AG04450 (cell line): ENCODE results near the gene KIFC1. TPM values are rescaled to one million over a fixed set of nuclear protein-coding genes. Genes with fewer than 3 reads are reported as not detected.

Experiments used
- CTCF ChIA-PET: fragments of 300-600, 350-600 bp; formaldehyde crosslinking; extraction: SDS; loops from one replicate; lab custom pipeline; 2022; ENCODE audit warnings: antibody characterized with exemption, inconsistent platforms; lab: Charles Lee
- POLR2A ChIA-PET: fragments of 350-600 bp; formaldehyde crosslinking; extraction: SDS; loops from one replicate; lab custom pipeline; 2021; ENCODE audit warnings: antibody characterized with exemption, inconsistent platforms; lab: Yijun Ruan, JAX
- DNase-seq: peaks from one replicate; pipeline ENCODE4 v3.0.0-alpha.2; 2011; ENCODE audit warnings: low read depth, low spot score
- H3K27ac ChIP-seq: one replicate; pipeline ENCODE4 v1.5.1; 2012; ENCODE audit warnings: low read depth, low read length, control low read depth
- H3K27me3 ChIP-seq: one replicate; pipeline ENCODE4 v1.6.0; 2012; ENCODE audit warnings: low read length; ENCODE audit not compliant: control insufficient read depth, insufficient read depth
- H3K4me3 ChIP-seq: 2 replicates; pipeline ENCODE4 v1.5.1; 2011; ENCODE audit warnings: mild to moderate bottlenecking, low read depth, low read length, control low read depth
- H3K9me3 ChIP-seq: 2 replicates; pipeline ENCODE4 v1.5.1; 2012; ENCODE audit warnings: low read length; ENCODE audit not compliant: control insufficient read depth, insufficient read depth
- polyA plus RNA-seq: library from polyadenylated mRNA; depleted of rRNA; stranded (reverse); fragments of >200 nt; gene quantifications from 2 replicates; pipeline ENCODE4 v1.2.3, GENCODE V29; 2011
- TF ChIP-seq, protein P1 (sequence below): IDR thresholded peaks from 2 replicates; pipeline ENCODE4 v1.5.1; 2011; ENCODE audit warnings: low read depth, low read length, control low read depth, inconsistent platforms

The KIFC1 gene
- polyA plus RNA-seq, 1 experiment, result 10.2 TPM

DNA sequence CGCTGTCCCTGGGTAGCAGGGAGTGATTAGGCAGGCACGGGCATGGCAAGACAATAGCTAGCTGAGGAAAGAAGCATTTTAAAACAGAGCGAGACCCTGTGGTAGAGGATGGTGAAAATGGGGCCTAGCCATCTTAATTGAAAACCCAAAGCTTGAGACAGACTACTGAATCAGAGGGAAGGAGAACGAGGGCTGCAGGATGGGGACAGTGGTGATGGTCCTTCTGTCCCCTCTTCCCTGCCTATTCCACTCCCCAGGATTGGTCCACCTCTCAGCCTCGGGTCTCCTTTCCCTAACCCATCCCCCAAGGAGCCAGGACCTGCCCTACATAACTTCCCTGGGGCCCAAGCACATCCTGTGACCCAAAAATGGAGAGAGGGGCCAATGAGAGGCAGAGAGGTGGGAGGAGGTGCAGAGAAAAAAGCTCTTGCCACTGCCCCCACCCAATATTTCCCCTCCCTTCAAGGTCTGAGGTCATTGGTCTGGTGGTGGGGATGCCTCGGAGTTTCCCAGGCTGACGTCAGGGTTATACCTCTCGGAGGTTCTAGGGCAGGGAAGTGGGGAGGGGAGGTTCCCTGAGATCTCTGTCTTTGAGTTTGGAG lies 27.2 kb downstream of the KIFC1 start:
- Histone ChIP-seq H3K27ac (peak overlapping the region; percentile 95), H3K27me3 (no peaks in the 10 kb centered on the region), H3K4me3 (peak overlapping the region; percentile 51), H3K9me3 (no peaks in the 10 kb centered on the region)
- DNase-seq, result no peak
- ChIA-PET POLR2A (interaction anchor here (0.5 to 1.0 kb wide), 3 partner anchors 36 to 447 kb away, joined by 3 to 6 read pairs (median 4); partner anchors contain the start of gene ZBTB9), CTCF (interaction anchor here (0.8 to 2.5 kb wide), 4 partner anchors 10 to 171 kb away, joined by 3 to 15 read pairs (median 4); no protein-coding TSS in a partner anchor)
- TF ChIP-seq, protein P1, sequence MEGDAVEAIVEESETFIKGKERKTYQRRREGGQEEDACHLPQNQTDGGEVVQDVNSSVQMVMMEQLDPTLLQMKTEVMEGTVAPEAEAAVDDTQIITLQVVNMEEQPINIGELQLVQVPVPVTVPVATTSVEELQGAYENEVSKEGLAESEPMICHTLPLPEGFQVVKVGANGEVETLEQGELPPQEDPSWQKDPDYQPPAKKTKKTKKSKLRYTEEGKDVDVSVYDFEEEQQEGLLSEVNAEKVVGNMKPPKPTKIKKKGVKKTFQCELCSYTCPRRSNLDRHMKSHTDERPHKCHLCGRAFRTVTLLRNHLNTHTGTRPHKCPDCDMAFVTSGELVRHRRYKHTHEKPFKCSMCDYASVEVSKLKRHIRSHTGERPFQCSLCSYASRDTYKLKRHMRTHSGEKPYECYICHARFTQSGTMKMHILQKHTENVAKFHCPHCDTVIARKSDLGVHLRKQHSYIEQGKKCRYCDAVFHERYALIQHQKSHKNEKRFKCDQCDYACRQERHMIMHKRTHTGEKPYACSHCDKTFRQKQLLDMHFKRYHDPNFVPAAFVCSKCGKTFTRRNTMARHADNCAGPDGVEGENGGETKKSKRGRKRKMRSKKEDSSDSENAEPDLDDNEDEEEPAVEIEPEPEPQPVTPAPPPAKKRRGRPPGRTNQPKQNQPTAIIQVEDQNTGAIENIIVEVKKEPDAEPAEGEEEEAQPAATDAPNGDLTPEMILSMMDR, result no peak

DNA sequence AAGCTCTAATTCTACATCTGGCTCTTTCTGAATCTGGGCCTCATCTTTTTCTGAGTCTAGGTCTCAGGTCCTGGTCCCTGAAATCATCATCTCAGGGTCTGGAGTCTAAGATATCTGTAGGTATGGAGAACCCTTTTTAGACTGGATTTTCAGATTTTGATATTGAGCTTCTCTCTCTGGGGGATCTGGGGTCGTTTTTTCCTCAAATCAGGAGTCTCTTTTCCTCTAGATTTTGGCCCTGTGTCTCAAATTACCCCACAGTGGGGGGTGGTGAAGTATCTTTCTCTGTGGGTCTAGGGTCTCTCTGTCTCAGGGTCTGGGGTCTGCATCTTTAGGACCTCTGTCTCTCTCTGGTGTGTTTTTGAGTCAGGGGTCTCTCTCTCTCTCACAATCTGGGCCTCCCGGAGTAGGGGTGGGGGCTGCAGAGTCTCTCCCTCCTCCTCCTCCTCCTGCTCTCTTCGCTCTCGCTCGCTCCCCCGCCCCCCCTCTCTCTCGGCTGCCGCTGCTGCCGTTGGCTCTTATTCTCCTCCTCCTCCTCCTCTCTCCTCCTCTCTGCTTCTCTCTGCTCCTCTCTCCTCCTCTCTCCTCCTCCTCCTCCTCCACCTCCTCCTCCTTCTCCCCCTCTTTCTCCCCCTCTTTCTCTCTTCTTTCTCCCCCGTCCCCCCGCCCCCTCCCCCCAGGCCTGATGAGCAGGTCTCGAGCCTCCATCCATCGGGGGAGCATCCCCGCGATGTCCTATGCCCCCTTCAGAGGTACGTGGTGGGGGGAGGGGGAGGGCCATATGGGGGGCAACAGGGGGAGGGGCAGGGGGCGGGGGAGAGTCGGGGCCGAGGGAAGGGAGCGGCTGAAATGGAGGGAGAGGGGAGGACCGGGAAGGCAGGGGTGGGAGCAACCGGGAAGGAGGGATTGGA lies 28.2 kb downstream of the KIFC1 start, which contains the start of gene SYNGAP1:
Gene SYNGAP1 (plus strand): TSS at position 486 of the 911 bp plus-strand sequence. CDS start 200 bp downstream, at position 686.
- Histone ChIP-seq H3K27me3 (no peaks in the 10 kb centered on the region), H3K27ac (peak within 1 kb of the TSS; percentile 95), H3K9me3 (no peaks in the 10 kb centered on the region), H3K4me3 (peak within 1 kb of the TSS; percentile 64)
- TF ChIP-seq, protein P1, result no peak
- peak; percentile 36 for DNase-seq
- POLR2A ChIA-PET, result interaction anchor here (0.7 kb wide), 1 partner anchor 60 kb away, joined by 7 read pairs; no protein-coding TSS in a partner anchor
- CTCF ChIA-PET, result interaction anchor here (1.0 to 2.5 kb wide), 2 partner anchors 9 to 29 kb away, joined by 3 to 15 read pairs; no protein-coding TSS in a partner anchor

DNA sequence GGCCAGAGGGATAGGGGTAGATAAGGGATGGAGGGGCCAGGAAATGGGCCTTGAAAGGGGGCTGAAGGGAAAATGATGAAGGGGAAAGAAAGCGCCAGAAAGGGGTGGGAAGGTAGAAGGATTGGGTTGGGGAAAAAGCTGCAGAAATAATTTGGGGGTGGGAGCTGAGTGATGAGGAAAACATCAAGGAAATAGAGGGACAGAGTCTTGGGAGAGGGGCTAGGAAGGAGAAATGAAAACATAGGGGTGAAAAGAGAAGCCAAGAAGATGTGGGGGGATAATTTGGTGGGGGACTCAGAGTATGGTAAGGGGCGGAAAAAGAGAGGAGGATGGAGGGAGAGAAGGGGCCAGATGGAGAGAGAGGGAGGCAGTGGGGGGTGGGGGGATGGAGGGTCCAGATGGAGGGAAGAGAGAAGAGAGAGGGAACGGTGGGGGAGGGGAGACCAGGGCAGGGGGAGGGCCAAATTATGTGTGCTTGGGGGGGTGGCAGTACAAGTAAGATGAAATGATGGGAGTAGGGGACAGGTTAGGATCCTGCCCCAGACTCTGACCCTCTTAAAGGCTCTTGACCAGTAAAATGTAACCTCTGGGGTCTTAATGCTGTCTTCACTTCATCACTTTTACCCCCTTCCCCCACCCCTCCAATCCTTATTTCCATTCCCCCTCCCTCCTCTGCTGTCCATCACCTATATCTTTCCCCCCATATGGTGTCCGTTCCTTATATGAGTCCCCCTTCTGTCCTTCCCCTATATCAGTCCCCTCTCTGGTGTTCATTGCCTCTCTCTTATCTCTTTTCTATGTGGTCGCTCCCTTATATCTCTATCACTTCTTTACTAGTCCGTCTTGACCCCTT lies 29.1 kb downstream of the KIFC1 start:
- no peaks in the 10 kb centered on the region for H3K27me3 ChIP-seq
- no peaks in the 10 kb centered on the region for H3K9me3 ChIP-seq
- no peak overlapping the region for H3K27ac ChIP-seq
- peak overlapping the region; percentile 64 for H3K4me3 ChIP-seq
- POLR2A ChIA-PET, result interaction anchor here (0.7 kb wide), 1 partner anchor 61 kb away, joined by 7 read pairs; no protein-coding TSS in a partner anchor
- no peak for DNase-seq
- TF ChIP-seq, protein P1, result no peak
- CTCF ChIA-PET, result no interaction called here

DNA sequence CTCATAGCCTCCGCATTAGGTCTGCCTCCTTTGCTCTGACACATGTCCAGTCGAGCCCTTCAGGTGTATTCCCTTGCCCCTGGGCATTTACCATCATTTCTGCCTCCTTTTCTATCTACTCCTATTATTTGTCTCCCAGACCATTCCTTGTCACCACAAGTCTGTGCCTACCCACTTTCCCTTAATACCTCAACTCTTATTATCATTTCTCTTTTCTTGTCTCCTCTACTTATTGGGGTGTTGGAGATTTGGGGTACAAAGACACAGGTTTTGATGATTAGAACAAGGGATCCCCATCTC lies 29.7 kb downstream of the KIFC1 start:
- H3K27ac ChIP-seq, result no peak overlapping the region
- no peaks in the 10 kb centered on the region for H3K9me3 ChIP-seq
- H3K4me3 ChIP-seq, result peak overlapping the region; percentile 64
- TF ChIP-seq, protein P1, result no peak
- no peak for DNase-seq
- no peaks in the 10 kb centered on the region for H3K27me3 ChIP-seq
- POLR2A ChIA-PET, result no interaction called here
- CTCF ChIA-PET, result no interaction called here
